Activated CD4-positive, CD25-positive, alpha-beta regulatory T cell (primary cell): ENCODE results near the gene MCOLN3.

Experiments
- DNase-seq, 4 experiments: peaks; one replicate each; lab custom pipeline; 2025; lab: John Stamatoyannopoulos, UW

Gene MCOLN3, protein sequence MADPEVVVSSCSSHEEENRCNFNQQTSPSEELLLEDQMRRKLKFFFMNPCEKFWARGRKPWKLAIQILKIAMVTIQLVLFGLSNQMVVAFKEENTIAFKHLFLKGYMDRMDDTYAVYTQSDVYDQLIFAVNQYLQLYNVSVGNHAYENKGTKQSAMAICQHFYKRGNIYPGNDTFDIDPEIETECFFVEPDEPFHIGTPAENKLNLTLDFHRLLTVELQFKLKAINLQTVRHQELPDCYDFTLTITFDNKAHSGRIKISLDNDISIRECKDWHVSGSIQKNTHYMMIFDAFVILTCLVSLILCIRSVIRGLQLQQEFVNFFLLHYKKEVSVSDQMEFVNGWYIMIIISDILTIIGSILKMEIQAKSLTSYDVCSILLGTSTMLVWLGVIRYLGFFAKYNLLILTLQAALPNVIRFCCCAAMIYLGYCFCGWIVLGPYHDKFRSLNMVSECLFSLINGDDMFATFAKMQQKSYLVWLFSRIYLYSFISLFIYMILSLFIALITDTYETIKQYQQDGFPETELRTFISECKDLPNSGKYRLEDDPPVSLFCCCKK

GRCh38 chr1:85048296-85049064 lies at the start of gene MCOLN3:
TSS of gene MCOLN3 (minus strand) at chr1:85048500. CDS start at chr1:85045360, 3,140 bp downstream.
- peak in 2 of 4 experiments; percentile 3 to 7 for DNase-seq

GRCh38 chr1:85093644-85094043 lies 45.3 kb upstream of the MCOLN3 start:
- no peak for DNase-seq

GRCh38 chr1:85091671-85092280 lies 43.5 kb upstream of the MCOLN3 start:
- DNase-seq = no peak

- DNase-seq = no peak
Measured at GRCh38 chr1:85090225-85090624, 41.9 kb upstream of the MCOLN3 start.

GRCh38 chr1:85089203-85089602 lies 40.9 kb upstream of the MCOLN3 start:
- no peak for DNase-seq

DNA sequence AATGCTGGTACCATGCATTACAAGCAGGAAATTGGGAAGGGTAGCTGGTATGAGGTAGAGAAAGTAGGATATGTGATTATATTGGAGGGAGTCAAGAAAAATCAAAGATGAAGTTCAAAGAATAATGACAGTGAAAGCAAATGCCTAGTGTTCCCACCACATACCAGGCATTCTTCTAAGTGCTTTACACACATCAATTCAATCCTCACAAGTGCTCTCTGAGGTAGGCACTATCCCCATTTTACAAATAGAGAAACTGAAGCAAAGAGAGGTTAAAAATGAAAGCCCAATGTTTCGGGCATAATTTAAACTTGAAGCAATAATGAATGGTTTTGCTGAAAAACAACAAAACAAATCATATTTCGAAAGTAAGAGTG lies 40.1 kb upstream of the MCOLN3 start:
- no peak for DNase-seq

GRCh38 chr1:85087659-85088407 lies 39.5 kb upstream of the MCOLN3 start:
- no peak for DNase-seq

GRCh38 chr1:85085417-85085816 lies 37.1 kb upstream of the MCOLN3 start:
- no peak for DNase-seq

DNA sequence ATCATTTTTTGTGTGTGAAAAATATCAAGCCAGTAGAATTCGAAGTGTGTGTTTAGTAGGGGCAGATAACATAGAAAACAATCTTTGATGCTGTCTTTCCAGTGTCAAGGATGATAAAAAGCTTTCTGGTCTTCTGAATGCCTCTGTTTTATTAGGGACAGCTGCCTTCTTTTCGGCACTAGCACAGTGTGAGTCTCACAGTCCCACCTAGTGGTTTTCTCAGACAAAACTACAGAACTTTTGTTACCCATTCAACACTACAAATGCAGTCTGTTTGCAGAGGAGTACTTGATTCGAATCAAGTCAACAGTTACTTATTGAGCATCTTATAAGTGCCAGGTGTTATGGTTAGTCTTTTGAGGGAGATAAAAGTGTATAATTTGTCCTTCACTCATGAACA lies 30.6 kb upstream of the MCOLN3 start:
- no peak for DNase-seq

- DNase-seq = no peak
Measured at GRCh38 chr1:85074365-85074964, 26.2 kb upstream of the MCOLN3 start.

DNA sequence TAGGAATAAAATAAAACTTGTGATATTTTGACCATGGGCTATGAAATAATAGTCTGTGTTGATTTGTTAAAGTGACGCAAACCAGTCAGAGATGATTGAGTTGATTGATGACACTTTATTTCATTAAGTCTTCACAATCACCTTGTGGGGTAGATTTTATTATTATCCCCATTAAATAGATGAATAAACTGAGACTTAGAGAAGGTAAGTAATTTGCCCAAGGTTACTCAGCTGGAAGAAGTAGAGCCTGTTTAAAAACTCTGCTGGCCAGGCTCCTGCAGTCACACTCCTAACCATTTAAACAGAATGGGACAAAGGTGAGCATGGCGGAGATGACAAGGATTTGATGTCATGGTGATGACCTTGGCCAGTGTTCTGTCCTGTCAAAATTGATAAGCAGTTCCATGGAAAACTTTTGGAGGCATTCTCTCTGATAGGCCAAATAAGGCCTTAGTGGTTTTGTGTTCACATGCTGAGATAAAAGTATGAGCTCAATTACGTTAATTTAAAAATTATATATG lies 22.7 kb upstream of the MCOLN3 start:
- DNase-seq = no peak

DNA sequence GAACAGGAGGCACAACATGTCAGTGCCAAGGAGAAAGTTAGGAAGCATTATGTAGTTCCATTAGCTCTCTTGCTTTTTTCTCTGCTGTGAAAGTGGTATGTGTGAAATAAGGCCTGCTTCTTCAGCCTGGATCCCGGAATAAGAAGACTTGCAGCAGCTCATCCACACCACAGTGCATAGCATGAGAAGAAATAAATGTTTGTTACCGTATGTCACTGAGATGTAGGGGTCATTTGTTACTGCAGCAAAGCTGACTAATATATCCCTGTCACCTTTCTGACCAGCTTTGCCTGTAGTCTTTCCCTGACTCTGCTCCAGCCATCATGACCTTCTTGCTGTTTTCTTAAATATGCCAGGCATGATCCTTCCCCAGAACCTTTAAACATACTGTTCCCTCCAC lies 20.5 kb upstream of the MCOLN3 start:
- DNase-seq = no peak

DNA sequence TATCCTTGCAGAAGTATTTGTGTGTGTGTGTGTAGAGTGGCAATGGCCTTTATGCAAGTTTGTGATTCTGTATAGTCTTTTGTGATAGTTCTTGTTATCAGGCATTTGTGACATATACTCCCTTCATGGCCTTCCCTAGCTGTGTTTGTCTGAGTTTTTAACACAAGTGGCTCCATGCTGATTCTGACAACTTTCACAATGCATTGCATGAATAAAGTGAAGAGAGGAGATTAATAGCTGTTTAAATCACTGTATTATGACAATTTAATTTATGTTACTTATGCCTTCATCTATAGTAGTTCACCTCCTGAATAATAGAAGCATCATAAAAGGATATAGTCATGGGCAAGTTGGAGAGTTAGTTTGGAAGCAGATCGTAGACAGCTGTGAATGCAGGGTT lies 17.2 kb upstream of the MCOLN3 start:
- no peak for DNase-seq

DNA sequence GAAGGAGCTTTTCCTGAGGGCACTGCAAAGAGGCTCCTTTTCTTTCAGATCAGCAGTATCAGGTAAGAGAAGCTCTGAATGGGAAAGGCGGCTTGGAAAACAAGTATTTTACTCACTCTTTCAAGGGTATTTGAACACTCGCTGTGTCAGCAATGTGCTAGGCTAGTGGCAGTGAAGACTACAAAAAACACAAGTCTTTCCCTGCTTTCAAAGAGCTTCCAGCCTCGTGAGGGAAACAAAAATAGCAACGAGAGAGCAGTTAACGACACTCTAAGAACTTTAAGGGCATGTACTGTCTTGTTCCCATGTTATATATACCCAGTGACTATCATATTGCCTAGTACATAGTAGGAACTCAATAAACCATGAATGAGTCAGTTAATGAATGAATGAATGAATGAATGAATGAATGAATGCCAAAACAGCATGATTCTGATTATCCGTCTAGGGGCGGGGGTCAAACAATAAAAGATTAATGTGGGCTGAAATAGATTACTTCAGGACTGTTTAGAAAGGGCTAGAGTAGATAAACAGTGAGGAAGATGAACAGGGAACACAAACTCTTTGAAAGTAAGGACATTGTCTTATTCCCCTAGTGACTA lies 14.2 kb upstream of the MCOLN3 start:
- DNase-seq = no peak

DNA sequence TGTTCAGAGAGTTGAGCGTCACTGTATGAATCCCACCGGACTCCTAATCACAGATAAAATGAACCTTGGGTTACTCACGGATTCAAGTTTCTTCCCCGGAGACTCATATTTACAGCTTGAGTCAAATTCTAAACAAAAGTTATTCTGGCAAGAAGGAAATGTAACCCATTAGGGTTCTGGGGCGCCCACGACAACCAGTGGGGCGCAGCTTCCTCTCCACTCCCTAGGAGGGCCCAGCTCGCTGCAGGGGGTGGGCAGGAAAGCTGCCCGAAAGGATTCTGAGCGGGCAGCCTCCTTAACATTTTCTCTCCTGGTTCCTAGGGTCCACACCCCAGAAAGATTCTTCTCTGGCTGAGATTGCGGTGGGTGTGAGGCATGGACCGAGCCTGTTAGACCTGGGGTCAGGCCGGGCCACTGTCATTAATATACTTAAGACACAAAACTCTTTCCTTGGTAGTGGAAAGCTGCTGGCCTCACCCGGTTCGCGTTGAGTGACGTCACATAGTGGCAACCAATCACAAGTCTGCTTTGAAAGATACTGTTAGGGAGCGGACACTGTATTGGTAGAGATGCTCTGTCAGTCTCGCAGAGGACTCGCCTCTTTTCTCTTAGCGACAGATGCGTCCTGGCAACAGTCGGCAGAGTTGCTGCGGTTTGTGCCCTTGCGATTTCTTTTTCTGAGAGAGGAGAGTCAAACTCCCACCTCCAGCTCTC lies 13.6 kb upstream of the MCOLN3 start:
- DNase-seq = peak; percentile 31 to 44 (median 38)

GRCh38 chr1:85060038-85060437 lies 11.7 kb upstream of the MCOLN3 start:
- no peak for DNase-seq

- no peak for DNase-seq
Measured at GRCh38 chr1:85059563-85059962, 11.3 kb upstream of the MCOLN3 start.

DNA sequence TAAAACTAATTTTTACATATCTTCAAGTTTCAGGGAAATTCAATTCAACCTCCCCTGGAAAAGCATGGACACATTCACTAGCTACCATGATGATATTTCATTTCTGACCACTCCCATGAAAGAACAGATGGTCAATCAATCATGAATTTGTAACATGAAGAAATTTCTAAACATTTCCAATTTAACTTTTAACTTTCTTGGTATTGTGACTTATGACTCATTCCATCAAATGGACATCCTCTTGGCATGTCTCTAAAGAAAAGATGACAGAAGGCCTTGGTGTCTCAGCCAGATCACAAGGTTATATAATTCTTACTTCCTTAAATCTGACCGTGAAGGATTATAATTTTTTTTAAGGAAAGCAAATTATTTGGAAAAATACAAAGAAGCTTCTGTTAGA lies 10.5 kb upstream of the MCOLN3 start:
- no peak for DNase-seq

DNA sequence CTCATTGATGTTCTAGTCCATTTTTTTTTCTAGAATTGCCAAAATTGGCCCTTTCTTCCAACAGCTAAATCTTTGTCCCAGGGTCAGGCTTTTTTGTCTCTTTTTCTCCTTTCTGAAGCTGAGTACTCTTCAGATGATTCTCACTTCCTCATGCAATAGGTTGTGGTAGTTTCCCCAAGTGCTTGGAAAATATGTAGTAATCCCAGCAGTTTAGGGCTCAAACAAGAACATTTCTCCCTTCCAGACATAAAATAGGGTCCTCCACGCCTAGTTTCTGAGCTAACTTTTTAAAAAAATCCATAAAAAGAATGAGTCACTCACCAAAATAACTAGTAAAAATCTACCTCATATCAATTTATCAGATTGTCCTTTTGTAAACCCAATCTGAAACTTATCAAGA lies 10.0 kb upstream of the MCOLN3 start:
- no peak for DNase-seq

DNA sequence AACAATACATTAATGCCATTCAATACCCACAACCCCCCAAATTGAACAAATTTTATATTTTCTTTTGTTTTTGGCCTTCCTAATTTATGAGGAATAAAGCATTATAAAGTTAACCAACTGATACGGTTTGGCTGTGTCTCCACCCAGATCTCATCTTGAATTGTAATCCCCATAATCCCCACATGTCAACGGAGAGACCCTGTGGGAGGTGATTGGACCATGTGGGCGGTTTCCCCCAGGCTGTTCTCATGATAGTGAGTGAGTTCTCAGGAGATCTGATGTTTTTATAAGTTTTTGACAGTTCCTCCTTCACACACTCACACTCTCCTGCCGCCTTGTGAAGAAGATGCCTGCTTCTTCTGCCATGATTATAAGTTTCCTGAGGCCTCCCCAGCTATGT lies 6.4 kb upstream of the MCOLN3 start:
- no peak for DNase-seq
